AG09309 (cell line): ENCODE measurements around the gene PAMR1.
"Not testable (repeated sequence)": the region's sequence is repeated elsewhere in the genome, so short reads cannot be mapped to it uniquely, and the experiment has no call there.

Experiments
- DNase-seq: peaks from one replicate; pipeline ENCODE4 v3.0.0-alpha.2; 2010; ENCODE audit warnings: low read depth
- H3K4me3 ChIP-seq: 2 replicates; pipeline ENCODE4 v1.5.1; 2011; ENCODE audit warnings: mild to moderate bottlenecking, low read depth, low read length, moderate library complexity; ENCODE audit not compliant: control insufficient read depth
- TF ChIP-seq, protein P1 (sequence below): IDR thresholded peaks from 2 replicates; pipeline ENCODE4 v1.5.1; 2011; ENCODE audit warnings: mild to moderate bottlenecking, low read depth, low read length, inconsistent platforms; ENCODE audit not compliant: insufficient read depth, control insufficient read depth; ENCODE audit errors: missing control alignments

The PAMR1 gene

GRCh38 chr11:35553021-35553420 lies 27.6 kb upstream of the PAMR1 start:
- H3K4me3 ChIP-seq: no peak overlapping the region
- TF ChIP-seq, protein P1, sequence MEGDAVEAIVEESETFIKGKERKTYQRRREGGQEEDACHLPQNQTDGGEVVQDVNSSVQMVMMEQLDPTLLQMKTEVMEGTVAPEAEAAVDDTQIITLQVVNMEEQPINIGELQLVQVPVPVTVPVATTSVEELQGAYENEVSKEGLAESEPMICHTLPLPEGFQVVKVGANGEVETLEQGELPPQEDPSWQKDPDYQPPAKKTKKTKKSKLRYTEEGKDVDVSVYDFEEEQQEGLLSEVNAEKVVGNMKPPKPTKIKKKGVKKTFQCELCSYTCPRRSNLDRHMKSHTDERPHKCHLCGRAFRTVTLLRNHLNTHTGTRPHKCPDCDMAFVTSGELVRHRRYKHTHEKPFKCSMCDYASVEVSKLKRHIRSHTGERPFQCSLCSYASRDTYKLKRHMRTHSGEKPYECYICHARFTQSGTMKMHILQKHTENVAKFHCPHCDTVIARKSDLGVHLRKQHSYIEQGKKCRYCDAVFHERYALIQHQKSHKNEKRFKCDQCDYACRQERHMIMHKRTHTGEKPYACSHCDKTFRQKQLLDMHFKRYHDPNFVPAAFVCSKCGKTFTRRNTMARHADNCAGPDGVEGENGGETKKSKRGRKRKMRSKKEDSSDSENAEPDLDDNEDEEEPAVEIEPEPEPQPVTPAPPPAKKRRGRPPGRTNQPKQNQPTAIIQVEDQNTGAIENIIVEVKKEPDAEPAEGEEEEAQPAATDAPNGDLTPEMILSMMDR: no peak
- no peak for DNase-seq

GRCh38 chr11:35552616-35553015 lies 27.2 kb upstream of the PAMR1 start:
- TF ChIP-seq, protein P1: no peak
- no peak for DNase-seq

GRCh38 chr11:35550374-35551036 lies 25.1 kb upstream of the PAMR1 start:
- DNase-seq: no peak
- TF ChIP-seq, protein P1: no peak
- H3K4me3 ChIP-seq: no peak overlapping the region

More at GRCh38 chr11:35552616-35553015, 27.2 kb upstream of the PAMR1 start:
- H3K4me3 ChIP-seq: no peak overlapping the region

GRCh38 chr11:35549787-35550186 lies 24.4 kb upstream of the PAMR1 start:
- no peak overlapping the region for H3K4me3 ChIP-seq
- TF ChIP-seq, protein P1: no peak
- DNase-seq: peak; percentile 93

DNA sequence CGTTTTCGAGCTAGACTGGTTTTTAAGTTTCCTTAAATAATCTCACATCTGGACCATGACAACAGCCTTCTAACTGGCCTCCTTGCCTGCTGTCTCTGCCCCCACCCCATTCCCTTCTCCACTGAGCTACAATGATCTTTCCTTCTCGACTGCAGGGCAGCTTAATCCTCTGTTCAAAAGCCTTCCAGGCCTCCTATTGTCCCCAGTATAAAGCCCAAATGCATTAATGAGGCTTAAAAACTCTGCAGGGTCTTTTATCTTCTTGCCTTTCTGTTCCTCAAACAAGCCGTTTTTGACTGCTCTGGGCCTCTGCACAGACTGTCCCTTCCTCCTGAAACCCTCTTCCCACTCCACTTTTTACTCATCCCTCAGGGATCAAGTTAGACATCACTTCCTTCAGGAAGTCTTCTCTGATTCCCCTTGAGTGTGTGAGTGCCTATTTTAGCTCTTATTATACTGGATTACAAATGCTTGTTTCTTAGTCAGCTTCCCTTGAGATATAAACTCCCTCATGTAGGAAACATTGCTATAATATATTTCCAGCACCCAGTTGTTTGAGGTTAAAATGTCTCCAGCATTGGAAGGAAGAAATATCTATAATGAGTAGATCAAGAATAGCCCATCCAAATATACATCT lies 23.6 kb upstream of the PAMR1 start:
- DNase-seq: no peak
- TF ChIP-seq, protein P1: no peak
- H3K4me3 ChIP-seq: no peak overlapping the region

DNA sequence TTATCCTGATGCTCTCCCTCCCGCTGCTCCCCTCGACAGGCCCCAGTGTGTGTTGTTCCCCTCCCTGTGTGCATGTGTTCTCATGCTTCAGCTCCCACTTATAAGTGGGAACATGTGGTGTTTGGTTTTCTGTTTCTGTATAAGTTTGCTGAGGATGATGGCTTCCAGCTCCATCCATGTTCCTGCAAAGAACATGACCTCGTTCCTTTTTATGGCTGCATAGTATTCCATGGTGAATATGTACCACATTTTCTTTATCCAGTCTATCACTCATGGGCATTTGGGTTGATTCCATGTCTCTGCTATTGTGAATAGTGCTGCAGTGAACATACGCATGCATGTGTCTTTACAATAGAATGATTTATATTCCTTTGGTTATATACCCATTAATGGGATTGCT lies 22.6 kb upstream of the PAMR1 start:
- DNase-seq, H3K4me3 ChIP-seq: not testable (repeated sequence)

DNA sequence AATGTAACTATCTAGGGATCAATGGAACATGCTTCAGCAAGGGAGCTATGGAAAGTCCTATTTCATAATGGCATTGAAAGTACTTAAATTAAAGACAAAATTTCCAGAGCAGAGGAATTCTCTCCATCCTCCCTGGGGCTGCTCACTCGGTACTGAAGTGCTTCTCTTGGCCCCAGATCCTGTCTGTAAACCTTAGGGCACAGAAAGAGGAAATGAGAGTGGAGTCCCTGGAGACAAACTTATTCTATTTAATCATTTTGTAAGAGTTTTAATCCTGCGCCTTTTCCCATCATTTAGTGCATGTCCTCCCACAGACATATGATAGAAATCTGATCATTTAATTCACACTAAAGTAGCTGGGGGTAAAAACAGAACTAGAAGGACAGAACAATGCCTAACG lies 20.9 kb upstream of the PAMR1 start:
- H3K4me3 ChIP-seq: no peak overlapping the region
- no peak for DNase-seq
- TF ChIP-seq, protein P1: no peak
